ENCODE results near the gene ERG. TPM values are rescaled to one million over a fixed set of nuclear protein-coding genes. Genes with fewer than 3 reads are reported as not detected.

Gene ERG
- total and polyA plus RNA-seq, 2 of the 13 experiments (the other 11 are each of a cell fraction or from before 2014, with no cell fraction given), result not detected

DNA sequence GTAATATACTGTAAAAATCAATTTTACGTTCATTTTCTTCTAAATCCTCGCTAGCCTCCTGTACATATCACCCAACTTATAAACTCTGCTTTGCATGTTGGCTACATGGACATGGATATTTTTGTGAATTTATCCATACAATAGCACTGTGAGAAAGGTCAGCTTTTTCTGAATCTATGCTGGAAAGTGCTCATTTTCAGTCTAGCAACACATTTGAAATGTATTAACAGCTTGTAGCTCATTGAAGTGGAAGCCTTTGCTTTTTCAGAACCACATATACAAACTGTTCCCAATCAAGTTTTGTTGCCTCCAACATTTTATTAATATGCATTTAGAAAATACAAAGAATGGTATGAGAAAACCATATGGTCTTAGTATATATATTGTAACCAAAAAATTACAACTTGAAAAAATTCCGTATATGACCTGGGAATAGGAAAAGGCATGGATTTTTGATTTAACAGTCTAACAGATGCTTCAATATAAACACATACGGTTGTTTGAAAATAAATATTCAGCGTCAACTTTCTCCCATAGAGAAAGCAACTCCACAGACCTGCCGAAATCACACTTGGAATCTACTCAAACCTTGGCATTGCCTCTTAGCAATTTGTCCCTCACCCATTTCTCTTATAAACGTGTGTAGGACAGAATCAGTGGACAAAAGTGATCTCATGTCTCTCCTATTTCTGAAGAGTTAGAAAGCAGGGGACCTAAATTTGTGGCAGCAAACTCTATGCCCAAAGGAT, 112.7 kb downstream of the ERG start:
- 9% methylated on average over 7 of the region's 7 CpGs for WGBS (ENCODE audit: low lambda C conversion rate)
- no peak for TF ChIP-seq CAMTA2 (CRISPR knock-in tag; IDR thresholded peaks at IDR 0.05; ENCODE audit: borderline replicate concordance)
- no peak for TF ChIP-seq ZNF350 (CRISPR knock-in tag; IDR thresholded peaks at IDR 0.05; ENCODE audit: borderline replicate concordance, low read depth)
- Histone ChIP-seq H3K9ac (ENCODE audit: insufficient read depth, low read depth, low read length) (no peak overlapping the region), H2AFZ (ENCODE audit: low read length) (no peak overlapping the region), H3K36me3 (replicated peaks in 1 of 2; ENCODE audit: control insufficient read depth in 1 of 2, insufficient read depth in 2 of 2, low read length in 2 of 2) (no peaks in the 10 kb centered on the region), H4K20me1 (ENCODE audit: insufficient read depth, low read length) (no peaks in the 10 kb centered on the region), H3K9me3 (ENCODE audit: low read length) (no peaks in the 10 kb centered on the region), H3K27me3 (ENCODE audit: control insufficient read depth in 1 of 2, insufficient read depth in 2 of 2, low read length in 2 of 2) (peaks cover 1 to 15% of the 10 kb centered on the region in 2 experiments; a peak in 3 of 5 replicates), H3K4me3 (replicated peaks in 1 of 3; ENCODE audit: insufficient read depth in 1 of 3, low read depth in 2 of 3, low read length in 3 of 3) (no peak overlapping the region), H3K4me2 (ENCODE audit: low read depth, low read length) (no peak overlapping the region), H3K27ac (ENCODE audit: extremely low read length, insufficient read depth, low read length) (no peak overlapping the region), H3K4me1 (ENCODE audit: insufficient read depth, low read length) (no peaks in the 10 kb centered on the region), H3K79me2 (ENCODE audit: insufficient read depth, low read length) (no peaks in the 10 kb centered on the region)
- in situ Hi-C loops (cut with HindIII; ENCODE audit: extremely low pct_ligation_motif_present, low pct_unique_long_range_greater_than_20kb) (no loop called here), intact Hi-C loops (cut with micrococcal nuclease; ENCODE audit: unreplicated experiment) (no loop called here)
- DNase-seq (ENCODE audit: low spot score) (no peak), FAIRE-seq (no peak), ATAC-seq (no peak)
- CTCF ChIA-PET (ENCODE audit: low intra/inter-chr PET ratio, low total read pairs), result no interaction called here
- BruUV-seq (replicated peaks), result no TSS peak
- POLR2A ChIA-PET, result no interaction called here

DNA sequence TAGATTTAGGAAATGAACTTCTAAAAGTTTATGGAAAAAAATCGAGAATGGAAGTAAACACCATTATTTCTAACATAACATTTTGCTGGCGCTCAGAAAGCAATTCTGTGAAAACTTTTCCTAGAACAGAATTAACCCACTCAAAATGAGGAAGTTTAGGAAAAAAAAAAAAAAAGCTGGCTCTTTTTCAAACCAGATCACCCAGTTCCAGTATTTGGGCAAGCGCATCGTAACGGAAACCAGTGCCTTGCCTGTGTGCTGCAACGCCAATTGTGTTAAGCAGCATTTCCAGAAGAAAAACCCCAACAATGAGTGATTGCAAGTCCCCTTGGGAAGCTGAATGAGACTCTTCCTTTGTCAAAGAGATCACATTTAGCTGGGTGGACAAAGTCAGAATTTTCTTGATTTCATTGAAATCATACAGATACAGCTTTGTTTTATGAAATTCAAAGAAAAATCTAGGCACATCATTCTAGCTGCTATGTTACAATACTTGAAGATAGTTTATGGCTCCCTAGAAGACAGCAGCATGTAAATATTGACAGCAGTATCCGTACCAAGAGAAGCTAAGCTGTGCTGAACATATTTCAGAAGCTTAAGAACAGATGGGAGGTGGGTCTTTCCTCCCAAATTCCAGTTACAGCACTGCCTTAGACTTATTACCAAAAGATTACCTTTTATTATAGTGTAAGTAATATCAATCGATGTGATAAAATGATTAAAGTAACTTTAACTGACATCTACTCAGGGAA, 113.4 kb downstream of the ERG start:
- intact Hi-C loops (cut with micrococcal nuclease; ENCODE audit: unreplicated experiment), result no loop called here
- FAIRE-seq, result no peak
- no peak for DNase-seq (ENCODE audit: low spot score)
- Histone ChIP-seq H3K27me3 (ENCODE audit: control insufficient read depth in 1 of 2, insufficient read depth in 2 of 2, low read length in 2 of 2) (peaks cover 1 to 15% of the 10 kb centered on the region in 2 experiments; a peak in 3 of 5 replicates), H2AFZ (ENCODE audit: low read length) (no peak overlapping the region), H3K79me2 (ENCODE audit: insufficient read depth, low read length) (no peaks in the 10 kb centered on the region), H3K9me3 (ENCODE audit: low read length) (no peaks in the 10 kb centered on the region), H4K20me1 (ENCODE audit: insufficient read depth, low read length) (no peaks in the 10 kb centered on the region), H3K36me3 (replicated peaks in 1 of 2; ENCODE audit: control insufficient read depth in 1 of 2, insufficient read depth in 2 of 2, low read length in 2 of 2) (no peaks in the 10 kb centered on the region), H3K27ac (ENCODE audit: extremely low read length, insufficient read depth, low read length) (no peak overlapping the region), H3K9ac (ENCODE audit: insufficient read depth, low read depth, low read length) (no peak overlapping the region), H3K4me1 (ENCODE audit: insufficient read depth, low read length) (no peaks in the 10 kb centered on the region), H3K4me3 (replicated peaks in 1 of 3; ENCODE audit: insufficient read depth in 1 of 3, low read depth in 2 of 3, low read length in 3 of 3) (no peak overlapping the region), H3K4me2 (ENCODE audit: low read depth, low read length) (no peak overlapping the region)
- POLR2A ChIA-PET, result no interaction called here
- 22% methylated on average over 8 of the region's 8 CpGs for WGBS (ENCODE audit: low lambda C conversion rate)
- no TSS peak for BruUV-seq (replicated peaks)
- CTCF ChIA-PET (ENCODE audit: low intra/inter-chr PET ratio, low total read pairs), result no interaction called here
- no peak for ATAC-seq
- in situ Hi-C loops (cut with HindIII; ENCODE audit: extremely low pct_ligation_motif_present, low pct_unique_long_range_greater_than_20kb), result no loop called here
- TF ChIP-seq CENPT (CRISPR knock-in tag; IDR thresholded peaks at IDR 0.05; ENCODE audit: low read depth) (no peak), ZNF484 (CRISPR knock-in tag; IDR thresholded peaks at IDR 0.05; ENCODE audit: borderline replicate concordance, low read depth) (no peak), HDAC1 (CRISPR knock-in tag; IDR thresholded peaks at IDR 0.05) (no peak), ZNF780A (CRISPR knock-in tag; IDR thresholded peaks at IDR 0.05) (no peak), HINFP (CRISPR knock-in tag; IDR thresholded peaks at IDR 0.05; ENCODE audit: low read depth) (no peak), TGIF2 (CRISPR knock-in tag; IDR thresholded peaks at IDR 0.05) (no peak), KAT2B (IDR thresholded peaks at IDR 0.05; ENCODE audit: borderline replicate concordance, low read depth, low read length) (no peak), POLR2A (IDR thresholded peaks at IDR 0.05; ENCODE audit: insufficient read depth in 1 of 2, low read depth in 2 of 2, low read length in 2 of 2) (no peak), ZNF616 (CRISPR knock-in tag; IDR thresholded peaks at IDR 0.05; ENCODE audit: low read depth) (no peak), FLYWCH1 (CRISPR knock-in tag; IDR thresholded peaks at IDR 0.05) (no peak), ZNF841 (CRISPR knock-in tag; IDR thresholded peaks at IDR 0.05; ENCODE audit: borderline replicate concordance) (no peak), MBD4 (IDR thresholded peaks at IDR 0.05; ENCODE audit: borderline replicate concordance, low read length) (no peak)

Measured in HepG2 (cell line).